ENCODE measurements around the gene PTPRD.

PTPRD gene

GRCh38 chr9:9753266-9753665, 859.5 kb downstream of the PTPRD start:
- DNase-seq (ENCODE audit: low read depth) = no peak

- DNase-seq (ENCODE audit: low read depth) = no peak
These were observed 860.1 kb downstream of the PTPRD start for GRCh38 chr9:9752722-9753121.

GRCh38 chr9:9751996-9752395, 860.8 kb downstream of the PTPRD start:
- no peak for DNase-seq (ENCODE audit: low read depth)

DNA sequence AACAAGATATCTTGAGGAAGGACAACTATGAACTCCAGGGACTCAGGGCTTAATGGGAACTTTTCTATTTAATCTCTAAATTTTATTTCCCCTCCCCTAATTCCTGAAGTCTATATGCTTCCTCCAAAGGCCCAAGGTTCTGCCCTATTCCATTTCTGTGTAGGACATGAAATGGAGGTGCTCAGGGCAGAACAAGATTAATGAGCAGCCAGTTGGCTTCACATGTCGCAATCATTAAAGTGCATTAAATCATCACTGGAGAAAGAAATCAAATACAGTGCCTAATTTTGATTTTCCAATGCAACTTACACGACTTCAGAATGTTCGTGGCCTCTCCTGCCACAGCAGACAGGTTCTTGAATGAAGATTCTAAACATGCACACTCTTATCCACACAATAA, 862.1 kb downstream of the PTPRD start:
- DNase-seq (ENCODE audit: low read depth) = no peak

DNA sequence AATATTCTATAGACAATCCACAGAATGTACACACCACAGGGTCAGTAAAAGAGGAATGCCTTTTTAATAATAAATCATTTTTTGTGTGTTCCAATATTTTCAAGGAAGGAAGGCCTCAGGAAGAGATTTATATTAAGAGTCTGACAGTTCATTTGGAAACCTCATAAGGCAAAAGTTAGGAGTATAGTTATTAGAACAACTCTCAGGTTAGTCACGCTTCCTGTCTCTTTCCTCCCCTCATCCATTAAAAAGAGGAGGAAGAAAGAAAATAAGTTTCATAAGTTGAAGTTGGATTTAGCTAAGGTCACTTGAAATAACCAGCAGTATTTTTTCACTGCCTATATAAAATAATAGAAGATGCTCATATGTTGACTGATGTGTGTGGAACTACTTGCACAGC, 863.2 kb downstream of the PTPRD start:
- DNase-seq (ENCODE audit: low read depth) = no peak

GRCh38 chr9:9747787-9748186, 865.0 kb downstream of the PTPRD start:
- DNase-seq (ENCODE audit: low read depth) = no peak

GRCh38 chr9:9746826-9747225, 866.0 kb downstream of the PTPRD start:
- no peak for DNase-seq (ENCODE audit: low read depth)

GRCh38 chr9:9743822-9744221, 869.0 kb downstream of the PTPRD start:
- no peak for DNase-seq (ENCODE audit: low read depth)

- DNase-seq (ENCODE audit: low read depth) = no peak
These were observed 882.6 kb downstream of the PTPRD start for GRCh38 chr9:9730174-9730573.

GRCh38 chr9:9729082-9729481, 883.7 kb downstream of the PTPRD start:
- no peak for DNase-seq (ENCODE audit: low read depth)

GRCh38 chr9:9719373-9720112, 893.3 kb downstream of the PTPRD start:
- DNase-seq (ENCODE audit: low read depth) = no peak

- DNase-seq (ENCODE audit: low read depth) = no peak
These were observed 894.1 kb downstream of the PTPRD start for GRCh38 chr9:9718691-9719090.

DNA sequence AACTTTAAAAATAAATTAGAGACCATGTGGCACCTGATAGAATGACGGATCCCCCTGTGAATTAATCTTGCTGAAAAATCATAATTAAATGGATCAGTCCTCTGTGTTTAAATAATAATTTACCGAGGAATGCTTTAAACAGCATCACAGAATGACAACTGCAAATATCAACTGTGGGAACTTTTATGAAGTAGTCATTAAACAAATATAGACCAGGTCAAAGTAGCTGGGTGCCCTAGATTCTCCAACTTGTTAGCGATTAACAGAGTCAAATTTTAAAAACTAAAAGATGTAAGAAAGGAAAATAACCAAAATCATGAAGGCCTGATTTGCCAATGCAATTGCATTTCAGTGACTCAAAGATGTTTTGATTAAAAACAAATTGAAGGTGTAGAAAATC, 933.4 kb downstream of the PTPRD start:
- DNase-seq (ENCODE audit: low read depth) = no peak

GRCh38 chr9:9674461-9674860, 938.3 kb downstream of the PTPRD start:
- DNase-seq (ENCODE audit: low read depth) = no peak

DNA sequence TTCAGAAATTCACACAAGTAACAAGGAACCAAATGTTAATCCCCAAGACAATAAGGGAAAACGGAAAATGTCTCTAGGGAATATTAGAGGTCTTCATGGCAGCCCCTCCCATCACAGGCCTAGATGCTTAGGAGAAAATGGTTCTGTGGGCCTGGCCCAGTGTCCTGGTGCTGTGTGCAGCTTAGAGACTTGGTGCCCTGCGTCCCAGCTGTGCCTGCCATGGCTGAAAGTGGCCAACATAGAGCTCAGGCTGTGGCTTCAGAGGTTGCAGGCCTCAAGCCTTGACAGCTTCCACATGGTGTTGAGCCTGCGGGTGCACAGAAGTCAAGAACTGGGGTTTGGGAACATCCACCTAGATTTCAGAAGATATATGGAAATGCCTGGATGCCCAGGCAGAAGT, 942.3 kb downstream of the PTPRD start:
- DNase-seq (ENCODE audit: low read depth) = no peak

DNA sequence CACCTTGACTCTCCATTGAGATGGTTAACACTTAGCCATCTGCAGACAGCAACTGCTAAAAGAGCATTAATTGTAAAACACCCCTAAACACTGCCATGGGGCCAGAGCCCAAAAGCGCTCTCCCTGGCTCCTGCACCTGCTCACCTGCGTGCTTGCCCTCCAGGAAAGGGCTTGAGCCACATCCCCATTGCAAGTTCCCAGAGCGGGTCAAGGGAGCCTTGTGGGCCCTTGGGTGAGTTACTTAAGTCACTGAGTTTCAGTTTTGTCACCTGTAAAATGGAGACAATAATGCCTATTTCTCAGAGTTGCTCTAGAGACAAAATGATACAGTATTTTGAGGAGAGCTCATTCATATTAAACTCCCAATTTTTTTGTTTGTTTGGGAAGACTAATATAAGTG, 967.8 kb downstream of the PTPRD start:
- DNase-seq (ENCODE audit: low read depth) = no peak

- no peak for DNase-seq (ENCODE audit: low read depth)
These were observed 981.5 kb downstream of the PTPRD start for GRCh38 chr9:9631284-9631683.

GRCh38 chr9:9625248-9625647, 987.6 kb downstream of the PTPRD start:
- DNase-seq (ENCODE audit: low read depth) = no peak

GRCh38 chr9:9623506-9623905, 989.3 kb downstream of the PTPRD start:
- DNase-seq (ENCODE audit: low read depth) = no peak

DNA sequence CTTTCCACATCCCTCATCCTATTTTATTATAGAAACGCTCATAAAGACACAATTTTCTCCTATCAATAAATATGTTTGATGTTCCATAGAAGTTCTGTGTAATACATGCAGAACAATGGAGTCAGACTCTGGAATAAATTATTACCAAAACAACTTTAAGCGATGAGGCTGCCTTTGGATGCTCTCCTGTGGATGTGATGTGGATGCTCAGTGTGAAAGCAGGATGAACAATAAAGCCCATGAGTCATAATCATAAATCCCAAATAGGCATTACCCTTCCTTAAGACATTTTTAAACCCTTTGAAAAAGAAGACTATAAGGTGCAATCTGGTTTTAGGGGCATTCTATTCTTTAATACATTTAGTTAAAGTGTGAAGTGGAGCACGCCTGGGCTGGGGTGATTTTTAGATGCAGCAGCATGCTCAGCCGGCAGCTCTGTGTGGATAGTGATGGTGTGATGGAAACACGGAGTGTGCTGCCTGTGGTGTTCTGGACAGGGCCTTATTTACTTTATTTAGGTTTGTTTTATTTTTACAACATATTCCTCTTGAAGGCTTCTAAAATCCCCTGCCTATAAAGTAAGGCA, 991.4 kb downstream of the PTPRD start:
- no peak for DNase-seq (ENCODE audit: low read depth)

DNA sequence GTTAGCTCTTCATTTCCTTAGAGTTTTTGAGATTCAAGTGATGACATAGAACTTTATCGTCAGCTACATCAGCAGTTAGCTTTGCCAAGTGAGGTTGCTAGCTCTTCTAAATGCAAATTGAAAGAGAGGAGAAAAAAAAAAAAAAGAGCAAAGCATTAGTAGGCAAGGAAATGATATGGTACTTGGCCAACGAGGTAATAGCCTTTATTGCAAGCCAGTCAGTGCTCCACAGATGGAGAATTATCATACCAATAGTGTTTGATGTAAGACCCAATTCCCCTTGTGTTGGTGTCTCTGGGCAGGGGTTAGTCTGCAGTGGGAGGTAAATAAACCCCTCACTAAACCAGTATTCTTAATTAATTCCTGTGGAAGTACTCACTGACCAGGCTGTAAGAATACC, 992.1 kb downstream of the PTPRD start:
- DNase-seq (ENCODE audit: low read depth) = no peak

- DNase-seq (ENCODE audit: low read depth) = no peak
These were observed 997.7 kb downstream of the PTPRD start for GRCh38 chr9:9615086-9615485.

GRCh38 chr9:9614607-9615006, 998.2 kb downstream of the PTPRD start:
- no peak for DNase-seq (ENCODE audit: low read depth)

DNA sequence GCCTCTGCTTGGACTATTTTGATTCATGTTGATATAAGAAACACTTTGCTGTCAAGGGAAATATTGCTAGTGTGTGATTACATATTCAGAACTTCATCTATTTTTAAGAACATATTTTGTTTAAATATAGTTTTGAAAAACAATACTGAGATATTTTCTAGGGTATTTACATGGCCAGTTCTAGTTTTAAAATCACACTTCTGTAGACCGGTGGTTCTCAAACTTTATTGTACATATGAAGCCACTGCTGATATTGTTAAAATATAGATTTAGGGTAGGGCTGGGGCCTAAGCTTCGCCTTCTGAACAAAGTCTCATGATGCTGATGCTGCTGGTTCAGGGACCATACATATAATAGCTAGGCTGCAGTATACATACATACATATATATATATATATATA, 1000.0 kb downstream of the PTPRD start:
- DNase-seq (ENCODE audit: low read depth) = no peak
